NCI-H1436 (cell line): ENCODE results near the gene RNASE7.
A peak's percentile ranks its signal among the peaks of the same experiment; 100 is the strongest.

ENCODE experiments used
- DNase-seq: peaks from one replicate; lab custom pipeline; 2025; lab: John Stamatoyannopoulos, UW

RNASE7 gene

DNA sequence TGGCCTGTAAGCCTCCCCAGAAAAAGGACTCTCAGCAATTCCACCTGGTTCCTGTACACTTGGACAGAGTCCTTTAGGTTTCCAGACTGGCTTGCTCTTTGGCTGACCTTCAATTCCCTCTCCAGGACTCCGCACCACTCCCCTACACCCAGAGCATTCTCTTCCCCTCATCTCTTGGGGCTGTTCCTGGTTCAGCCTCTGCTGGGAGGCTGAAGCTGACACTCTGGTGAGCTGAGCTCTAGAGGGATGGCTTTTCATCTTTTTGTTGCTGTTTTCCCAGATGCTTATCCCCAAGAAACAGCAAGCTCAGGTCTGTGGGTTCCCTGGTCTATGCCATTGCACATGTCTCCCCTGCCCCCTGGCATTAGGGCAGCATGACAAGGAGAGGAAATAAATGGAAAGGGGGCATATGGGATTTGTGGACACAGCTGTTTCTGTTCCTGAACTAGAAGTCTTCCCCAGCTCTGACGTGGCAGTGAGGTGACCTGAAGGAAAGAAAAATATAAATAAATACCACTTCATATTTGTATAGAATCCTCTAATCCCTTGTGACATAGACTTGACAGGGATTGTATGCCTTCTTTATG is 1.3 kb downstream of the RNASE7 start:
- DNase-seq: no peak

DNA sequence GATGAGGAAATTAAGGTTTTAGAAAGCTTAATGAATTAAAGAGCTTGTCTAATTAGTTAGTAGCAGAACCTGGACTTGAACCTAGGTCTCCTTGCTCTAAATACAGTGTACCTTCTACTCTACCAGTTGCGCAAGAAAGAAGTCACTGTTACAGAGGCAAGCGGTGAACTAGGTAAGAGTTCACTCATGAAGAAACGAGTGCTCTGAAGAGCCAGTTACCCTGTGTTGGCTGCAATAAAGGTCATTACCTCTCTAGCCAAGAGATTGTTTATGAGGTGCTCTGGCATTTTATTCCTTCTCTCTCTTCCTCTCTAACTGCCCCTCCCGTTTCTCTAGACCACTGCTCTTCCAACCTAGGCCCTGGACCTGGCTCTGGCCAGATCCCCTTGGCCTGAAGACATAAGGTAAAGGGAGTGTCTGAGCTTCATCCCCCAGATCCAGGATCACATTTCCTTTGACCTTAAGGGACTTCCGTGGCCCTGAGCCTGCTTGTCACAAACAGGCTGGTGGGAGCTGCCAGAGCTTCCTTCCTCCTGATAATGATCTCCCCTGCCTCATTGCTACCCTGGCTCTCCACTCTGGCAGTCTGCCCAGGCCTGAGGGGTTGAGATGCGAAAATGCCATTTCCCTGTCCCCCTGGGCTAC is 1.9 kb downstream of the RNASE7 start:
- DNase-seq: no peak

DNA sequence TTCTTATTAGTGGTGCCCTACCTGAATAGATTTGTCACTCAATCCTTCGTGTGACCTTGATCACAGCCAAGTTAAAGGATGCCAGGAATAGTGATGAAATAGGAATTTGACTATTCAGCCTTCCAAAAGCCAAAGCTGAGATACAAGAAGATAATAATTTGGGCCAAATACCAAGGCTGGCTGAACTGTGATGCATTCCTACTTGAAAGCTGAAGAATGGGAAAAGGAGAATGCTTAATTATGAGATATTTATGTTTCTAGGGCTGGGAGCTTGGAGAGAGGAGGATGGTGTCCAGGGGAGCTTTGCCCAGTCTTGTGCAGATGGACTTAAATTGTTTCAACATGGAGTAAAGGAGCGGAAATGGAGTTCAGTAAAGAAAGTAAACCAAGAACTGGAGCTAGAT is 5.2 kb downstream of the RNASE7 start:
- no peak for DNase-seq

DNA sequence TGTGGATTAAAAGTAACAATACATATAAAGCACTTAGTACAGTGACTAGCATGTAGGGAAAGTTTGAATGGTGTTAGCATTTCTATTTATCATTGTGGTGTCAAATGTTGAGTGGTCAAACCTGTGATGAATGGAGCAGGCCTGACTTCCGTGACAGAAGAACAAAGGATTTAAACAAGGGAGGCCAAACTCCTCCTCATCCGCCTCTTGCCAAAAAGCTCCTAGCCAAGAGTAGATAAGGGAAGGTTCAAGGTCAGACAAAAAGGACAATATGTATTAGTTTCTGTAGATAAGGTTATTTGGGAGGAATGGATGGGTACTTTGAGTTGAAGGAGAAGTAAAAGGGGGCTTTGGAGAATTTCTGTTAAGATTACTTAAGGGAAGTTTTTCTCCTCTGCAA is 6.5 kb downstream of the RNASE7 start:
- no peak for DNase-seq

DNA sequence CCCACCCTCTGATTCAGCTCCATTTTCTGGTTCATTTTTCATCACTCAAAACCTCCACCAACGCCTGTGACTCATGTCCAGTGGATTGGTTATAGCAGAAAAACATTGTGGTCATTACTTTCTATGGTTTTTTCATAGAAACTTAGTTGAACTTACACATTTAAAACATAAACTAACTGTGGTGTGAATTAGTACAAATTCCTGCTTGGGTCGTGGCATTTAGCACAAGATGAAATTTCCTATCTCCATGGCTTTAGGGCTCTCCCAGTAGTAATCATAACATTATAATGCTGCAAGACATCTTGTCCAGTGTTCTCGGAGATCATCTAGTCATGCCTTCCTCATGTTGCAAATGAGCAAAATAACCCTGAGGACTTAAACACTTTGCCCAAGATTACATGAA is 7.1 kb downstream of the RNASE7 start:
- no peak for DNase-seq

DNA sequence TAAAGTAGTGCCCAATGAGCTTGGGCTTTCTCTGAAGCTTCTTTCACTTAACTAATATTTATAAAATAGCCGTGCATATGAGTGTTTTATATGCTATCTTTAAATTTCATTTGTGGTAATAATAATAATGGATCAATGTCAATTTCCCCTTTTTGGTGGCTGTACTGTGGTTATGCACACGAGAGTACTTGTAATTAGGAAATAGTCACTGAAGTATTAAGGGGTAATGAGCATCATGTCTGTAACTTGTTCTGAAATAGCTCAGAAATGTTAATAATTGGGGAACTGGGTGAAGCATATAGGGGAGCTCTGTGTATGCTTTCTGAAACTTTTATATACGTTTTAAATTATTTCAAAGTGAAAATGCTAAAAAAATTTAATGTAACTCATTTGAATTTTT is 8.4 kb downstream of the RNASE7 start:
- no peak for DNase-seq

DNA sequence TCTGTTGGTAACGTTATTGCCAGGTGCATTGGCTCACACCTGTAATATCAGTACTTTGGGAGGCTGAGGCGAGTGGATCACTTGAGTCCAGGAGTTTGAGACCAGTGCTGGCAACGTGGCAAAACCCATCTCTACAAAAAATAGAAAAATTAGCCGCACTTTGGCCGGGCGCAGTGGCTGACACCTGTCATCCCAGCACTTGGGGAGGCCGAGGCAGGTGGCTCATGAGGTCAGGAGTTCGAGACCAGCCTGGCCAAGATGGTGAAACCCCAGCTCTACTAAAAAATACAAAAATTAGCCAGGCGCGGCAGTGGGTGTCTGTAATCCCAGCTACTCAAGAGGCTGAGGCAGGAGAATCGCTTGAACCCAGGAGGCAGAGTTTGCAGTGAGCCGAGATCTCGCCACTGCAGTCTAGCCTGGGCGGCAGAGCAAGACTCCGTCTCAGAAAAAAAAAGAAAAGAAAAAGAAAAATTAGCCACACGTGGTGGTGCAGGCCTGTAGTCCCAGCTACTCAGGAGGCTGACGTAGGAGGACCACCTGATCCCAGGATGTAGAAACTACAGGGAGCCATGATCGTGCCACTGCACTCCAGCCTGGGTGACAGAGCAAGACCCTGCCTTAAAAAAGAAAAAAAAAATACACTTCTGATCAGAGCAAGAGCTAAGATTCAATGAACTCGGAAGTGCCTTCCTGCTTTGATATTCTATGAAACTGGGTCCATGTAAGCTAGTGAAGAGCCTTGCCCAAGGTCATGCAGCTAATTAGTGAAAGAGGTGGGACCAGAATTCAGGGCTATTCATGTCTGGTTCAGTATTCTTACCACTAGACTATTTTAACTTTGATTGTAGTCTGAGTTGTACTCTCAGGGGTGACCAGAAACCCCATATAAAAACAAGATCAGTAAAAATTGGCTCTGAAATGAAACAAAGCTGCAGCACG is 11.3 kb downstream of the RNASE7 start:
- DNase-seq: no peak

DNA sequence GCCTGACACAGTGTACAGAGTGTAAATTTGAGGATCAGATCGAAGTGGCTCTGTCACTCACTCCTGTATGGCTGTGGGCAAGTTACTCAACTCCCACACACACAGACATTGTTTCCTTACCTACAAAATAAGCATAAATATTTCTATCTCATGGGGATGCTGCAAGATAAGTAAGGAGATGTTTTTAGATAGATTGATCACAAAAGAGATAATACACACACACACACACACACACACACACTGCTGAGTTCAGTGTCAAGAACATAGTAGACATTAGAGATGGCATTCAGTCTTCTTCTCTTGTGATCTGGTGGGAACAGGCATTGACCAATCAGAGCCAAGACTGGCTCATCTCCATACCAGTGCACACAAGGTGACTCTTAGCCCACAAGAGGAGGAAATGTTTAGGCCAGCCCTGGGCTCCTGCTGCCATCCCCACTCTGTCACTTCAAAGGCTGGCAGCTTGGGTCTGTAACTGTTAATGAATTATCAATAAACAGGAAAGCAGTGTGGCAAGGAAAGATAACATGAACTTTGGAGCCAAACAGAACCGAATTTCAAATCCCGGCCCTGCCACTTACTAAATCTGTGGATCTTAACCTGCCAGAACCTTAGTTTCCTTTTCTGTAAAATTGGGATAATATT is 12.1 kb downstream of the RNASE7 start:
- DNase-seq: no peak

DNA sequence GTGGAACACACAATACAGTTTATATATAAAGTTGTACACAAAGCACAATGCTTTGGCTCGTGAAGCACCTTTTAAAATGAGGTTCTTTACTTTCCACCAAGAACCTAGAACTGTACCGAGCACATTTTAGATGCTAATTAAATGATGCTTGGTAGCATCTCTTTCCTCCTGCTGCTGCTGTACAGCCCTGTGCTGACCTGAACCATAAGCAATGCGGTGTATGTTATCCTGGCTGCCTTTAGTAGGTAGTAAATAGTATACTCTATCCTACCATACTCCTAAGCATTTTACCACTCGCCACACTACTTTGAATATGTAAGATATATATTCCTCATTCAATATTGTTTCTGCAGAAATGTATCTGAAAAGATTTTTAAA is 12.6 kb downstream of the RNASE7 start:
- DNase-seq: no peak

DNA sequence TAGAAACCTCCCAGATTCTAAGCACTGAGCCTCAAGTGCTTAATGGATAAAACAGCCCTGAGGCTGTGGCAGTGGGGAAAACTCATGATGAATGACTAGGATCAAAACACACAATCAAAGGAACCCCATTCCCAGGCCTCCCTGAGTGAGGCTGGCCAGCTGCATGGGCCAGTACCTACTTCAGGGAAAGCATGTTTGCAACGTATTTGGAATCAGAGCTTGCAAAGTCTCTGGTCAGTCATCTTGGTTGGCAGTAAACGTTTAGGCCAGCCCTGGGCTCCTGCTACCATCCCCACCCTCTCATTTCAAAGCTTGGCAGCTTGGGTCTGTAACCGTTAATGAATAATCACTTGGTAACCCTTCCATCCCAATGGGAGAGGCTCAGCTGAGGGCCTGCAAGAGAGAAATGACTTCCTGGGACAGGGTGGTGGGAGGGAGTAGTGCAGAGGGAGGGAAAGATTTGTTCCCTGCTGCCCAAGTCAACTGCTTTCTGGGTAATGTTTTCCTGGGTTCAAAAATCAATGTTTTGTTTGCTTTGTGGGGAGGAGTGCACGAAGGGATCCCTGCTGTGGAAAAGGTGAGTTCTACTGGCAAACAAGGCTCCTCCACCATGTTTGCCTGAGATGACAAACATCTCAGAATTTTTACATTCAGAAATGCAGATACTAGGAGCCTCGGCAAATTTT is 13.4 kb downstream of the RNASE7 start:
- DNase-seq: no peak

DNA sequence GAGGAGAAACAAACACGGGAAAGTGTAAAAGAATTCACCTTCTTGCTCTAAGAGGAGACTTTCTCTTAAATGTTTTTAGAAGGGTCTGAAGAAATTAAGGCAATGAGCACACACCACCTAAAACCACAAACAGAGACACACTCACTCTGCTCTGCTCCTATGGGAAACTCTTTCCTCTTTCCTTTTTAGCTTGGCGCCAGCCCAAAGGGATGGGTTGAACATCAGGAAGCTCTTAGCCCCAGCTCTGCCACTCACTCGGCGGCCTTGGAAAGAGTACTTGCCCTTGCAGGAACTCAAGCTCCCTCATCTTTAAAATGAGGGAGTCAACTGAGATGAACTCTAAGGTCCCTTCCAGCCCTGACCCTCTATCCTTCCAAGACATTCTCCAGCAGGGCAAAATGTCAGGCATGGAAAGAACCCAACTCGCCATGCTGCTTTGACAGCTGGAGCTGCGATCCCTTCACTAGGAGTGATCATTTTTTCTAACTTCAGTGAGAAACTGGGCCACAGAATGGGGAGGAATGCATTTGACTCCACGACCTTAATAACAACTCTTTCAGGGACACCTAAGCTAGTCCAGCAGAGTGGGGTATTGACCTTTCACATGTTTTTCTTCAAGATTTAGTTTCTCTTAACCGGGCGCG is 14.5 kb downstream of the RNASE7 start:
- no peak for DNase-seq

DNA sequence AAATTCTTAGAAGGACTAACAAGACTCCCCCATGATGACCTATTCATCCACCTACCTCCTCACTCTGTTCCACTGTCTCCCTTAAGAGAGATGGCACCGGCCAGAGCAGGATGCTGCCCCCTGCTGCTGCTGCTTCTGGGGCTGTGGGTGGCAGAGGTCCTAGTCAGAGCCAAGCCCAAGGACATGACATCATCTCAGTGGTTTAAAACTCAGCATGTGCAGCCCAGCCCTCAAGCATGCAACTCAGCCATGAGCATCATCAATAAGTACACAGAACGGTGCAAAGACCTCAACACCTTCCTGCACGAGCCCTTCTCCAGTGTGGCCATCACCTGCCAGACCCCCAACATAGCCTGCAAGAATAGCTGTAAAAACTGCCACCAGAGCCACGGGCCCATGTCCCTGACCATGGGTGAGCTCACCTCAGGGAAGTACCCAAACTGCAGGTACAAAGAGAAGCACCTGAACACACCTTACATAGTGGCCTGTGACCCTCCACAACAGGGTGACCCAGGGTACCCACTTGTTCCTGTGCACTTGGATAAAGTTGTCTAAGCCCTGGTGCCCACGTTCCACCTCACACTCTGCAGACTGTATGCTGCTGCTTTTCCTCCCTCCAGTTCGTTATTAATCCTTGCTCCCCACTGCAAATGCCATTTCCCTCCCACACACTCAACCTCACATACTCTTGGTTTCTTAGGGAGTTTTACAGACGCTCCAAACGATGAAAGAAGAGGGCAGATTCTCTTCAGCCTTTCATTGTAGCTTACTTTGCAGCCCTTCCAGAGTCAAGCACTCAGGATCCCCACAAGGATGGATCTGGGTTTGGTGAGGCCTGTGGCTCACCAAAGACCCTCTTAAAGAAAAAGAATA is 15.9 kb downstream of the RNASE7 start, which contains the start of gene RNASE8:
RNASE8 (plus strand) TSS at position 20 of the 873 bp plus-strand sequence; CDS start at position 91, 71 bp downstream.
- DNase-seq: no peak

DNA sequence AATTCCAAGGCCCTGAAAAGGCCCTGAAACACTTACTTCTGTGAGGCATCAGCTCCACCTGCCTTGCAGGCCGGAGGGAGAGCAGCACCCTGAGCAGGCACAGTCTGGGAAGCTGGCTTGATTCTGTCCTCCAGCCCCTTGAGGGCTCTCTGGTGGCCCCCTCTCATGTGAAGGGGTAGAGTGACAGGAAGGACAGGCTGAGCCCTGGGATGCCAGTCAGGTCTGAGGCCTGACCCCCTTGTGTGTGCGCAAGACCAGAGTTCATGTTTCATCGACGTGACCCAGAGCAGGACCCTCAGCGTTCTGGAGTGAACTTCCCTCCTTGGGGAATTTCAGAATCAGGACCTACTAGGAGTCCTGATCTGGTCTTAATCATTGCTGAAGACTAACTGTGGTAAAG is 16.7 kb downstream of the RNASE7 start:
- DNase-seq: no peak

DNA sequence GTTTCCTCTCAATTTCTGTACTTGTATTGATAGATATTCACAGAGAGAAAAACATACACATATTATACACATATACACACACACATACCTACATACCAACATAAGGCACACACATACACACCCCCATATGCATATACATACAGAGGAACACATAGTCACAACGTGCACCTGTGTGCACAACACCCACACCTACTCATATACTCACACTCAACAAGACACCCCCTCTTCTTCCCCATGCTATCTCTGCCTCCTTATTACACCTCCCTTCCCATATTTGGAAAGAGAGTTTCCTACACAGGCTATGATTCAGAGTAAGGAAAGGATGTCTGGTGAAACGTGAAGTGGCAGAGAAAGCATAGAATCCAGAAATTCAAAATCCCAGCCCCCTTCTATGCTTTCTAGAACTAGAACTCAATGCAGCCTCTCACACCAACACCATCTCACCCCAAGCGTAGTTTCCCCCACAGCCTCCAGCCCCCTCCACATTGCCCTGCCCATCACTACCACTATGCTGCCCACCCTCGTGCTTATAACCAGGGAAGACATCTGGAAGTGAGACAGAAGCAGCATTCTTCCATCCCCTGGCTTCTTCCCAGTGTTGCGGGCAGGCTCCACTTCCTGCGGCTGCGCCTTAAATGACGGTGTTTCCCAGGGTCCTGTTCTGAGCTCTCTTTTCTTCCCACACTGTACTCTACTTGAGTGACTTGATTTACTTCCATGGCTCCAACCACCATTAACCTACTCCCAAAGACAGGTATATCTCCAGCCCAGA is 17.9 kb downstream of the RNASE7 start:
- DNase-seq: no peak

DNA sequence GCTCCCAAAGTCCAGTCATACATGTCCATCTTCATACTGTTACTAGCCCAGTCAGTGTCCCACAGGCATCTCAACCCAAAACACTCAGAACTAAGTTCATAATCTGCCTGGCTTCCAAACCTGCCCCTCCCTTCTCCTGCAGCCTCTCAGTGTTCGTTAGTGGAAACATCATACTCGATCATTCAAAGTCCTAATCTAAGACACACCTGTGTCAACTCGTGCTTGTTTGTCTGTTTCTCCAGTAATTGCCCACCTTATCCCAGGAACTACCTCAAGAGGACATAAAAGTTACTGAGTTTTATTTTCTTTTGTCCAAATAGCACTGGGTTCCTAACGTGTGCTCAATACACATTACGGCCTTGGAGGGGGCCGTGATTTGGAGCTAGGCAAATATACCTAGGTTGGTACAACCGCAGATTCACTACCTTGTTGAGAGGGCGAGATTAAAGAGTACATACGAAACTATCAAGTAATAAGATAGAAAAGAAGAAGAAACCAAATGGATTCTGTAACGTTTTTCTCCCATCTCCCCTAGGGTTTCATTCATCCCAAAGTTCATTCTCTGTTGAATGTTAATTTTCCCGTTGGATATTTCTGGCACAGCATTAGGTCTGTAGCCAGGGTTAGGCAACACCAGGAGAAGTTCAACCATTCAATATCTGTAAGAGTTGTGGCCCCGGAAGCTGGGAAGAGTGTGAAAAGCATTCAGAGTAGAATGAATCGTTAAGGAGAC is 18.6 kb downstream of the RNASE7 start:
- DNase-seq: no peak

DNA sequence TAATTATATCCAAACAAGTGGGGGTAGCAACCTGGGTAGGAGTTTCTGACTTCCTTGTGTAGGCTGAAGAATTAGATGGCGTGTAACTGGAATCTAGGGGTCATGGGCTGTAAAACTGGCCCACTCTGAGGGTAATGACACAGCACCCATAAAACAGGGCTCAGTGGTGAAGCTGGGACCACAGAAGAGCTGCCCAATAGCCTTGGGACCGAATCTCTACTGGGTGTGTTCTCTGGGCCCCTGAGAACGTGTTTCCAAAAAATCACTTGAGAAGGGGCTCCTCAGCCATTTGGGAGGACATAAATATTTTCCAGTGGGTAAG is 19.1 kb downstream of the RNASE7 start:
- no peak for DNase-seq

DNA sequence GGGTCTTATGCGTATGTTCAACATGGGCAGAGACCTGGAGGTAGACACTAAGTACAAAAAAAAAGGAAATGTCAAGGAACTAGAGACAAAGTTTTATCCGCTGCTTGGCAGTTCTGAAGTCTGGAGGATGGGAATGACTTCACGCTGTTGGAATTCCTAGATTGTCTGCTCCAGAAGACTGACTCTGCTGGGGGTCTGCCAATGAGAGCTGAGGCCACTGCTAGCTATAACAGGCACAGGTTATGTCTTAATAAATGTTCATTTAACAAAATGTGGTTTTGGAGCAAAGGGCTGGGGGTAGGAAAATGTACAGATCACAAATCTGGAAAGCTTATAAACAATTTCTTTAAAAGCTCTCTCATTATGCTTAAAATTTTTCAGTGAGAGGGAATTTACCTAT is 21.3 kb downstream of the RNASE7 start:
- DNase-seq: no peak

DNA sequence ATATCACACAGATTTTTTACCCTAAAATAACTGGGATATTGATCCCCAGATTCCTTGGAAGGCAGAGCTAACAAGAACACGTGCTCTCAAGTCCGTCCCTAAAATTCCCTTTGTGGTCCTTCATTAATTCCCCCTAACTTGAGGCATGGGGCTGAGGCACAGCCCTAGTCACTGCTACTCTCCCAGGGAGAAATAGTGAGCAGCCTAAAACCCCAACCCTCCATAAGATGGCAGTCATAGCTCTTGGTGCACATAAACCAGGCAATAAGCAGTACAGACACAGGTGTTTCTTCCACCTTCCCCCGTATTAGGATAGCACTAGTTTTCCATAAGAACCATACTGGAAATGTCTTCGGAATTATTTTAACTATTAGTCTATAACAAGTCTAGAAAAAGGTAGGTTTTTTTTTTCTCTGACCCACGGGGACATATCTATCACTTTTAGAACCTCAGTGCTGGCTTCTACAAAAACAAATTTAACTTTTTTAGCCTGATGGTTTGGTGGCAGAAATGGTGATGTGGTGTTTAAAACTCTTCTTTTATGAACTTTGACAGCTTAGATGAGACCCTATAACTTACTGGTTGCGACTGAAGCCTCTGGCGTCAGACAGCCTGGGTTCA is 24.8 kb downstream of the RNASE7 start:
- peak; percentile 13 for DNase-seq
